ENCODE measurements around the gene RASGRP3. TPM values are rescaled to one million over a fixed set of nuclear protein-coding genes. Genes with fewer than 3 reads are reported as not detected.
"Not testable (repeated sequence)": the region's sequence is repeated elsewhere in the genome, so short reads cannot be mapped to it uniquely, and the experiment has no call there.

RASGRP3 gene
- total RNA-seq, 4 donors from 2014 or later: 0.53 to 10.2 (median 5.3) TPM

DNA sequence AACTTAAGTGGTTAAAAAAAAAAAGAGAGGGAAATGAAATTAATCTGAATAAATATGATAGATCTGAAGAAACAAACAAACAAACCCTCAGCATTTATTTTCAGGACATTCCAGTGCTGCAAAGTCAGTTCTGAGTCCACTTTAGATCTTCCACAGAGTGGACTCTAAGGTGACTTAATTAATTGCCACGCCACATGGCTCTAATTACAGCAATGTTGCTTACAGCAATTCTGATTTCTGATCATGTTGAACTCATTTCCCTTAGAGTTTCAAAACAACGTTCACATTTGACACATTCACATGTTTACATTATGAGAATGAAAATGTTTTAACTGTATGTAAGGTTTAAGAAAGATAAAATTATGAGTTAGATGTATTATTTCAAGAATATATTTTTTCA, 38.6 kb upstream of the RASGRP3 start:
- H3K9me3 ChIP-seq: no peaks in the 10 kb centered on the region
- no peaks in the 10 kb centered on the region for H3K36me3 ChIP-seq
- TF ChIP-seq POLR2A (IDR thresholded peaks at IDR 0.05): no peak
- TF ChIP-seq, protein P1, sequence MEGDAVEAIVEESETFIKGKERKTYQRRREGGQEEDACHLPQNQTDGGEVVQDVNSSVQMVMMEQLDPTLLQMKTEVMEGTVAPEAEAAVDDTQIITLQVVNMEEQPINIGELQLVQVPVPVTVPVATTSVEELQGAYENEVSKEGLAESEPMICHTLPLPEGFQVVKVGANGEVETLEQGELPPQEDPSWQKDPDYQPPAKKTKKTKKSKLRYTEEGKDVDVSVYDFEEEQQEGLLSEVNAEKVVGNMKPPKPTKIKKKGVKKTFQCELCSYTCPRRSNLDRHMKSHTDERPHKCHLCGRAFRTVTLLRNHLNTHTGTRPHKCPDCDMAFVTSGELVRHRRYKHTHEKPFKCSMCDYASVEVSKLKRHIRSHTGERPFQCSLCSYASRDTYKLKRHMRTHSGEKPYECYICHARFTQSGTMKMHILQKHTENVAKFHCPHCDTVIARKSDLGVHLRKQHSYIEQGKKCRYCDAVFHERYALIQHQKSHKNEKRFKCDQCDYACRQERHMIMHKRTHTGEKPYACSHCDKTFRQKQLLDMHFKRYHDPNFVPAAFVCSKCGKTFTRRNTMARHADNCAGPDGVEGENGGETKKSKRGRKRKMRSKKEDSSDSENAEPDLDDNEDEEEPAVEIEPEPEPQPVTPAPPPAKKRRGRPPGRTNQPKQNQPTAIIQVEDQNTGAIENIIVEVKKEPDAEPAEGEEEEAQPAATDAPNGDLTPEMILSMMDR (IDR thresholded peaks at IDR 0.05): no peak
- H3K27me3 ChIP-seq: no peaks in the 10 kb centered on the region
- intact Hi-C loops (cut with DNase I): no loop called here
- peak overlapping the region; percentile 24 to 51 (median 38) for H3K27ac ChIP-seq
- H3K4me1 ChIP-seq: no peaks in the 10 kb centered on the region
- DNase-seq: no peak
- no peak overlapping the region for H3K4me3 ChIP-seq
- 42 to 53% methylated on average over 2 of the region's 2 CpGs for WGBS, 2 donors

DNA sequence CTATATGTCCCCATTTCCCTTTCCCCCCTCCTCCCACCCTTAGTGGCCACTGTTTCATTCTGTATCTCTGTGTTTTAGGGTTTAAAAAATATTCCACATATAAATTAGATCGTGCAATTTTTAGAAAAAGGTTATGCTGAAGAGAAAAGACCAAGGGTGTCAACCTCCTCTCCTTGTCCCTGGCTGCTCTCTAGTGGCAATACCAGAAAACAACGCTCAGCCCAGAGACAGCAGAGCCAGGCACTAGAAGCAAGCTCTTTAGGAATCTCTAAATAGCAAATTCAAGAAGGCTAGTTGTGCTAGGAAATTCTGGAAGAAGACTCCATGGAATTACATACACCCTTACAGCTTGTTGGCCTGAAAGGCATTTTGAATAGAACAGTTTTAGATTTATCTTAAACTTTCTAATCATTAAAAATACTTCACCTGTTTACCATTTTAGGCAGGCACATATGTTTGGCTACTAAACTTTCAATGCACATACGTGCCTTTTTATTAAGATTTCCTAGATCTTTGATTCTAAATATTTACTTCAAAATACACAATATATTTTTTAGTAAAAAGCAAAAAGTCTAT, 35.1 kb upstream of the RASGRP3 start:
- intact Hi-C loops (cut with DNase I): no loop called here
- no peaks in the 10 kb centered on the region for H3K27me3 ChIP-seq
- H3K27ac ChIP-seq: no peak overlapping the region
- TF ChIP-seq, protein P1 (IDR thresholded peaks at IDR 0.05): peak in 4 of 6 experiments; percentile 28 to 63 (median 55)
- TF ChIP-seq POLR2A (IDR thresholded peaks at IDR 0.05): no peak
- H3K9me3 ChIP-seq: no peaks in the 10 kb centered on the region
- no peaks in the 10 kb centered on the region for H3K36me3 ChIP-seq
- H3K4me3 ChIP-seq: no peak overlapping the region
- H3K4me1 ChIP-seq: peaks cover 0 to 4% (median 0%) of the 10 kb centered on the region in 3 donors
- DNase-seq: no peak
- WGBS, 2 donors: 35 to 36% methylated on average over 3 of the region's 3 CpGs

DNA sequence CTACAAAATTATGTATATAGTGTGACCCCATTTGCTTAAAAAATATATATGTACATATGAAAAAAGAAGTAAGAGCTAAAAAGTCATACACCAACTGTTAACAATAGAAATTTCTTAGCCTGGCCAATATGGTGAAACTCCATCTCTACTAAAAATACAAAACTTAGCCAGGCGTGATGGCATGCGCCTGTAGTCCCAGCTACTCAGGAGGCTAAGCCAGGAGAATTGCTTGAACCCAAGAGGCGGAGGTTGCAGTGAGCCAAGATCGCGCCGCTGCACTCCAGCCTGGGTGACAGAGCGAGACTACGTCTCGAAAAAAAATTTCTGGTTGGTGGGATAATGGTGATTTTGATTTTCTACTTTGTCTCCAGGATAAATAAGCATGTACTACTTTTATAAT, 34.4 kb upstream of the RASGRP3 start:
- DNase-seq; H3K4me1 ChIP-seq; H3K27me3 ChIP-seq; H3K4me3 ChIP-seq; intact Hi-C loops (cut with DNase I); H3K9me3 ChIP-seq; H3K36me3 ChIP-seq: not testable (repeated sequence)
- peak overlapping the region in 2 of 4 donors; percentile 23 to 40 for H3K27ac ChIP-seq
- WGBS, 2 donors: 94 to 97% methylated on average over 9 of the region's 9 CpGs

DNA sequence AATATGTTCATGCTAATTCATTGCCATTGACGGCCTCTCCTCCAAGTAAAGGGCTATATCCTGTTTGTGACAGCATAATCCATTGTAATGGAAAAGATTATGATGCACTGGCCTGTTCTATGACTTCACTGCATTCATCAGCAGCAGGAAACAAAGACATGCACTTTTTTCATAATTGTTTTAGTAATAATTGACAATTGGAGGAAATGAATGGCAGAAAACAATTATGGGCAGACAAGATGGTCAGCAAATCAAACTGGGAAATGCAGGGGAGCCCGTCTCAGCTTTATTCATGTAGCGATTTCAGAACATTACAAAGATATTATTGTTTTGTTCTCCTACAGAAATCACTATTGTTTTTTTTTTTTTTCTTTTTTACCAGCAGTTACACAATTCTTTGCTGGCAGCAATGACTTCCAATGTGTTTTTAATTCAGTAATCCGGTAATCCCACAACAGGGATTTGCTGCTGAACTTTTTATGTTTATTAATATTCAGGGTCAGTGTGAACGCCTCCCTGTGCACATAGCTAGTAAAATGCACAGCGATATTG, 33.8 kb upstream of the RASGRP3 start:
- Histone ChIP-seq H3K36me3 (no peaks in the 10 kb centered on the region), H3K27ac (peak overlapping the region in 2 of 4 donors; percentile 40 to 42), H3K4me1 (peaks cover 0 to 4% (median 0%) of the 10 kb centered on the region in 3 donors), H3K27me3 (no peaks in the 10 kb centered on the region), H3K9me3 (no peaks in the 10 kb centered on the region), H3K4me3 (no peak overlapping the region)
- intact Hi-C loops (cut with DNase I): no loop called here
- TF ChIP-seq, protein P1 (IDR thresholded peaks at IDR 0.05): no peak
- TF ChIP-seq POLR2A (IDR thresholded peaks at IDR 0.05): no peak
- 52 to 65% methylated on average over 6 of the region's 6 CpGs for WGBS, 2 donors
- DNase-seq: no peak

DNA sequence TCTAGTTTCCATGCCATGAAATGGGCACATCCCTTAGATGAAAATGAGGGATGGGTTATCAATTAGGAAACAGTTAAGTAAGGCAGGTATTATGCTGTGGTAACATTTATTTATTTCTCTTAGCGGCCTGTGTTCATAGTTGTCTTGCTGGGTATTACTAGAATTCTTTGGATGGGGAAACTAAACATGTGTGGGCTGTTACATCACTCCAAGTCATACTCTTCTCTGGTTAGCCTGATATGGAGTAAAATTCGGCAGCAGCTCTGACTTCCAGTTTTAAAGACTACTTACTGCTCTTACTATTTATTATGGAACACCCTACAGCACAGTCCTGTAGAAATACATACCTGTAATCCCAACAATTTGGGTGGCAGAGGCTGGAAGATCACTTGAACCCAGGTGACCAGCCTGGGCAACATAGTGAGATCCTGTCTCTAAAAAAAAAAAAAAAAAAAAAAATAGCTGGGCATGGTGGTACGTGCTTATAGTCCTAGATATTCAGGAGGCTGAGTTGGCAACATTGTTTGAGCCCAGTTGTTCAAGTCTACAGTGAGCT, 33.1 kb upstream of the RASGRP3 start:
- Histone ChIP-seq H3K27ac (peak overlapping the region in 2 of 4 donors; percentile 40 to 42), H3K27me3 (no peaks in the 10 kb centered on the region), H3K9me3 (no peaks in the 10 kb centered on the region), H3K36me3 (no peaks in the 10 kb centered on the region), H3K4me3 (no peak overlapping the region), H3K4me1 (peaks cover 0 to 4% (median 0%) of the 10 kb centered on the region in 3 donors)
- intact Hi-C loops (cut with DNase I): no loop called here
- TF ChIP-seq POLR2A (IDR thresholded peaks at IDR 0.05): no peak
- TF ChIP-seq, protein P1 (IDR thresholded peaks at IDR 0.05): no peak
- WGBS, 2 donors: 51 to 58% methylated on average over 3 of the region's 3 CpGs
- no peak for DNase-seq
